Panc1 (cell line): Measurements from ENCODE around the gene KCNH1.

Source experiments
- CTCF ChIP-seq: fragments of 450-650 bp; IDR thresholded peaks from 2 replicates; pipeline ENCODE4 v1.5.1; 2017; ENCODE audit warnings: mild to moderate bottlenecking
- POLR2AphosphoS5 ChIP-seq: IDR thresholded peaks from 2 replicates; pipeline ENCODE4 v1.6.1; 2012; ENCODE audit warnings: mild to moderate bottlenecking, low read depth, low read length, moderate library complexity
- SIN3A ChIP-seq: IDR thresholded peaks from 2 replicates; pipeline ENCODE4 v1.6.1; 2012; ENCODE audit warnings: low read depth, mild to moderate bottlenecking, low read length, moderate library complexity, borderline replicate concordance; ENCODE audit not compliant: insufficient read depth
- TCF7L2 ChIP-seq: IDR thresholded peaks from 2 replicates; pipeline ENCODE4 v1.6.1; 2011; ENCODE audit warnings: mild to moderate bottlenecking, low read depth, low read length, inconsistent platforms

- TF ChIP-seq CTCF (no peak), TCF7L2 (no peak), POLR2AphosphoS5 (no peak), SIN3A (no peak)
Measured at GRCh38 chr1:210790196-210790595, 343.8 kb downstream of the KCNH1 start.
